Measurements from ENCODE around the gene PTCRA.

Gene PTCRA

GRCh38 chr6:42971746-42972327, 56.0 kb downstream of the PTCRA start:
- no peak for DNase-seq (ENCODE audit: low spot score)

GRCh38 chr6:42973926-42974325, 58.1 kb downstream of the PTCRA start:
- DNase-seq (ENCODE audit: low spot score) = no peak

- DNase-seq (ENCODE audit: low spot score) = no peak
Observed at GRCh38 chr6:42974919-42975505, 59.2 kb downstream of the PTCRA start.
